ENCODE measurements around the gene NSMCE1. TPM values are rescaled to one million over a fixed set of nuclear protein-coding genes. Genes with fewer than 3 reads are reported as not detected.
"Not testable (repeated sequence)": the region's sequence is repeated elsewhere in the genome, so short reads cannot be mapped to it uniquely, and the experiment has no call there.

The NSMCE1 gene
- total and polyA plus RNA-seq, 5 donors = 27.3 to 40.1 (median 29.9) TPM

- intact Hi-C loops (cut with DNase I) = no loop called here
- 89% methylated on average over 3 of the region's 3 CpGs for WGBS
- ATAC-seq (no peak), DNase-seq (no peak)
- Histone ChIP-seq H3K27ac (ENCODE audit: low read length) (no peak overlapping the region), H3K4me3 (ENCODE audit: low read length) (no peak overlapping the region), H3K27me3 (ENCODE audit: control insufficient read depth, insufficient read depth) (no peaks in the 10 kb centered on the region), H3K9me3 (ENCODE audit: control insufficient read depth, low read length) (no peaks in the 10 kb centered on the region), H3K4me1 (ENCODE audit: control insufficient read depth, insufficient read depth, low read length) (no peaks in the 10 kb centered on the region)
Measured at GRCh38 chr16:27302126-27302525, 33.6 kb upstream of the NSMCE1 start.

DNA sequence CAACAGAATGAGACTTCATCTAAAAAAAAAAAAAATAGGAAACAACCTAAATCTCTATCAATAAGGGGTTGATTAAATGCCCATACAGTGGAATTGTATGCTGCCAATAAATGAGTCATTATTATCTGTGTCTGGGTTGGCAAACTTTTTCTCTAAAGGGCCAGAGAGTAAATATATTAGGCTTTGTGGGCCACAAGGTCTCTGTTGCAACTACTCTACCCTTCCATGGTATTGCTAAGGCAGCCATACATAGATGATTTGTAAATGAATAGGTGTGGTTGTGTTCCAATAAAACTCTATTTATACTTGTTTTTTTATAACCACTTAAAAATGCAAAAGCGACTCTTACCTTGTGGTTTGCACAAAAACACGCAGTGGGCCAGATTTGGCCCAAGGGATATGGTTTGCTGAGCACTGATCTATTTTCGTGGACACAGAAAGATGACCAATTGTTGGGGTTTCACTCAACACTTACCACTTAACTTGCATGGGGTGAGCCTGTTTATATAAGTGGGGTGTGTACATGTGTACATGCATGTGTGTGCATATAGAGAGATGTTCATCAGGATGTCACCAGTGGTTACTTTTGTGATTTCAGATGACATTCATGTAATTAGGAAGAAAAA is 32.8 kb upstream of the NSMCE1 start:
- 94% methylated on average over 3 of the region's 3 CpGs for WGBS
- H3K27me3 ChIP-seq (ENCODE audit: control insufficient read depth, insufficient read depth) = no peaks in the 10 kb centered on the region
- intact Hi-C loops (cut with DNase I) = no loop called here

GRCh38 chr16:27298132-27298531 is 29.6 kb upstream of the NSMCE1 start:
- DNase-seq = no peak
- ATAC-seq = no peak
- WGBS = 96% methylated on average over 5 of the region's 5 CpGs
- no peak overlapping the region for H3K27ac ChIP-seq (ENCODE audit: low read length)
- H3K4me1 ChIP-seq (ENCODE audit: control insufficient read depth, insufficient read depth, low read length) = no peaks in the 10 kb centered on the region
- H3K4me3 ChIP-seq (ENCODE audit: low read length) = no peak overlapping the region
- H3K9me3 ChIP-seq (ENCODE audit: control insufficient read depth, low read length) = no peaks in the 10 kb centered on the region
- intact Hi-C loops (cut with DNase I) = no loop called here
- no peaks in the 10 kb centered on the region for H3K27me3 ChIP-seq (ENCODE audit: control insufficient read depth, insufficient read depth)

More for the DNA sequence above, 32.8 kb upstream of the NSMCE1 start:
- Histone ChIP-seq H3K4me1 (ENCODE audit: control insufficient read depth, insufficient read depth, low read length) (no peaks in the 10 kb centered on the region), H3K9me3 (ENCODE audit: control insufficient read depth, low read length) (no peaks in the 10 kb centered on the region), H3K4me3 (ENCODE audit: low read length) (no peak overlapping the region), H3K27ac (ENCODE audit: low read length) (no peak overlapping the region)
- no peak for ATAC-seq
- DNase-seq = no peak

- no peak for DNase-seq
- no peak for ATAC-seq
- H3K4me1 ChIP-seq (ENCODE audit: control insufficient read depth, insufficient read depth, low read length) = no peaks in the 10 kb centered on the region
Measured at GRCh38 chr16:27293343-27293742, 24.8 kb upstream of the NSMCE1 start.

DNA sequence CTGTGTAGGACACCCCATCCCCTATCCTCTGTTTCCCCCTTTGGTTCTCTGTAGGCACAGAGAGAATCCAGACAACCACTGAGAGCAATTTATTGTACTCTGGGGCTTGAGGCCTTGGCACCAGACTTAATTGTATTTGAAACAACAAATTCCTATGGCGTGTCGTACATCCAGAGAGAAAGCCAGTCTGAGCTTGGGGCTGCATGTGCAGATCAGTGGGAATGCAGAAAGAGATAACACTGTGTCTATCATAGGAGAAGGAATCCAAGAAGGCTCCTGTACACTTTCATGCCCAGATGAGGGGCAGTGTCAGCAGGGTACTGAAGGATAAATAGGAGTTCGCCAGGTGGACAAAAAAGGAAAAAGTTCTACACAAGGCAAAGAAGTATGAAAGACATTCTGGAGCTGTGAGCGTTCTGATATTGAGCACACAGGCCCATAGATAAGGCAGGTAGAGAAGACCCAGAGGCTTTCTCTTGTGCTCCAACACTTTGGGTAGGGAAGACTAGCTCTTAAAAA is 23.2 kb upstream of the NSMCE1 start:
- H3K9me3 ChIP-seq (ENCODE audit: control insufficient read depth, low read length) = no peaks in the 10 kb centered on the region
- WGBS = 92% methylated on average over 4 of the region's 4 CpGs
- intact Hi-C loops (cut with DNase I) = no loop called here
- H3K27me3 ChIP-seq (ENCODE audit: control insufficient read depth, insufficient read depth) = no peaks in the 10 kb centered on the region
- H3K27ac ChIP-seq (ENCODE audit: low read length) = no peak overlapping the region
- H3K4me1 ChIP-seq (ENCODE audit: control insufficient read depth, insufficient read depth, low read length) = no peaks in the 10 kb centered on the region
- DNase-seq (no peak), ATAC-seq (no peak)
- H3K4me3 ChIP-seq (ENCODE audit: low read length) = no peak overlapping the region

More at GRCh38 chr16:27293343-27293742, 24.8 kb upstream of the NSMCE1 start:
- H3K27me3 ChIP-seq (ENCODE audit: control insufficient read depth, insufficient read depth) = no peaks in the 10 kb centered on the region
- 56% methylated on average over 5 of the region's 5 CpGs for WGBS
- H3K4me3 ChIP-seq (ENCODE audit: low read length) = no peak overlapping the region
- H3K27ac ChIP-seq (ENCODE audit: low read length) = no peak overlapping the region
- intact Hi-C loops (cut with DNase I) = no loop called here
- no peaks in the 10 kb centered on the region for H3K9me3 ChIP-seq (ENCODE audit: control insufficient read depth, low read length)

- 62% methylated on average over 5 of the region's 5 CpGs for WGBS
Measured at GRCh38 chr16:27291106-27291505, 22.5 kb upstream of the NSMCE1 start.

GRCh38 chr16:27290562-27290961 is 22.0 kb upstream of the NSMCE1 start:
- intact Hi-C loops (cut with DNase I) = no loop called here
- DNase-seq (no peak), ATAC-seq (no peak)
- Histone ChIP-seq H3K9me3 (ENCODE audit: control insufficient read depth, low read length) (no peaks in the 10 kb centered on the region), H3K4me3 (ENCODE audit: low read length) (no peak overlapping the region), H3K4me1 (ENCODE audit: control insufficient read depth, insufficient read depth, low read length) (peaks cover 6% of the 10 kb centered on the region), H3K27ac (ENCODE audit: low read length) (no peak overlapping the region), H3K27me3 (ENCODE audit: control insufficient read depth, insufficient read depth) (no peaks in the 10 kb centered on the region)

More at GRCh38 chr16:27291106-27291505, 22.5 kb upstream of the NSMCE1 start:
- Histone ChIP-seq H3K27me3 (ENCODE audit: control insufficient read depth, insufficient read depth) (no peaks in the 10 kb centered on the region), H3K27ac (ENCODE audit: low read length) (no peak overlapping the region), H3K4me1 (ENCODE audit: control insufficient read depth, insufficient read depth, low read length) (peaks cover 2% of the 10 kb centered on the region), H3K4me3 (ENCODE audit: low read length) (no peak overlapping the region), H3K9me3 (ENCODE audit: control insufficient read depth, low read length) (no peaks in the 10 kb centered on the region)
- no peak for DNase-seq
- no peak for ATAC-seq
- intact Hi-C loops (cut with DNase I) = no loop called here

- no peak for ATAC-seq
- Histone ChIP-seq H3K9me3 (ENCODE audit: control insufficient read depth, low read length) (no peaks in the 10 kb centered on the region), H3K4me3 (ENCODE audit: low read length) (no peak overlapping the region), H3K4me1 (ENCODE audit: control insufficient read depth, insufficient read depth, low read length) (peaks cover 6% of the 10 kb centered on the region), H3K27me3 (ENCODE audit: control insufficient read depth, insufficient read depth) (no peaks in the 10 kb centered on the region), H3K27ac (ENCODE audit: low read length) (no peak overlapping the region)
- DNase-seq = no peak
- 79% methylated on average over 6 of the region's 6 CpGs for WGBS
- intact Hi-C loops (cut with DNase I) = no loop called here
Measured at GRCh38 chr16:27289669-27290068, 21.1 kb upstream of the NSMCE1 start.

- H3K4me1 ChIP-seq (ENCODE audit: control insufficient read depth, insufficient read depth, low read length); intact Hi-C loops (cut with DNase I); H3K27ac ChIP-seq (ENCODE audit: low read length); H3K4me3 ChIP-seq (ENCODE audit: low read length); ATAC-seq; DNase-seq; H3K9me3 ChIP-seq (ENCODE audit: control insufficient read depth, low read length); H3K27me3 ChIP-seq (ENCODE audit: control insufficient read depth, insufficient read depth): not testable (repeated sequence)
- 94% methylated on average over 6 of the region's 6 CpGs for WGBS
Measured at GRCh38 chr16:27288313-27288712, 19.7 kb upstream of the NSMCE1 start.

- H3K4me3 ChIP-seq (ENCODE audit: low read length) = no peak overlapping the region
- no peak overlapping the region for H3K27ac ChIP-seq (ENCODE audit: low read length)
- H3K4me1 ChIP-seq (ENCODE audit: control insufficient read depth, insufficient read depth, low read length) = peaks cover 6% of the 10 kb centered on the region
- WGBS = 91% methylated on average over 11 of the region's 11 CpGs
- H3K27me3 ChIP-seq (ENCODE audit: control insufficient read depth, insufficient read depth) = no peaks in the 10 kb centered on the region
- no peaks in the 10 kb centered on the region for H3K9me3 ChIP-seq (ENCODE audit: control insufficient read depth, low read length)
- intact Hi-C loops (cut with DNase I) = no loop called here
- no peak for DNase-seq
- ATAC-seq = no peak
Measured at GRCh38 chr16:27287887-27288286, 19.3 kb upstream of the NSMCE1 start.

- intact Hi-C loops (cut with DNase I) = no loop called here
- Histone ChIP-seq H3K9me3 (ENCODE audit: control insufficient read depth, low read length) (no peaks in the 10 kb centered on the region), H3K27me3 (ENCODE audit: control insufficient read depth, insufficient read depth) (no peaks in the 10 kb centered on the region), H3K4me3 (ENCODE audit: low read length) (no peak overlapping the region), H3K4me1 (ENCODE audit: control insufficient read depth, insufficient read depth, low read length) (peaks cover 6% of the 10 kb centered on the region), H3K27ac (ENCODE audit: low read length) (peak overlapping the region; percentile 17)
- DNase-seq (no peak), ATAC-seq (no peak)
- WGBS = 94% methylated on average over 8 of the region's 8 CpGs
Measured at GRCh38 chr16:27287051-27287811, 18.7 kb upstream of the NSMCE1 start.

Data from right cardiac atrium (tissue), 5 donors.